Stimulated activated CD4-positive, alpha-beta T cell treated with anti-CD3 and anti-CD28 coated beads, Interleukin-12 subunit alpha, Interleukin-12 subunit beta, amount 100 ng/mL, for 48 hours (primary cell): ENCODE data around the gene PIGC.
A peak's percentile ranks its signal among the peaks of the same experiment; 100 is the strongest.

Experiments
- DNase-seq, 3 donors: peaks; one replicate each; pipeline ENCODE4 v3.0.0-alpha.2; 2020; ENCODE audit warnings: low read depth in 2 of 3, low spot score in 1 of 3

The PIGC gene

GRCh38 chr1:172431204-172431603 lies 12.7 kb downstream of the PIGC start:
- DNase-seq, result no peak

GRCh38 chr1:172430128-172430454 lies 13.8 kb downstream of the PIGC start:
- no peak for DNase-seq

DNA sequence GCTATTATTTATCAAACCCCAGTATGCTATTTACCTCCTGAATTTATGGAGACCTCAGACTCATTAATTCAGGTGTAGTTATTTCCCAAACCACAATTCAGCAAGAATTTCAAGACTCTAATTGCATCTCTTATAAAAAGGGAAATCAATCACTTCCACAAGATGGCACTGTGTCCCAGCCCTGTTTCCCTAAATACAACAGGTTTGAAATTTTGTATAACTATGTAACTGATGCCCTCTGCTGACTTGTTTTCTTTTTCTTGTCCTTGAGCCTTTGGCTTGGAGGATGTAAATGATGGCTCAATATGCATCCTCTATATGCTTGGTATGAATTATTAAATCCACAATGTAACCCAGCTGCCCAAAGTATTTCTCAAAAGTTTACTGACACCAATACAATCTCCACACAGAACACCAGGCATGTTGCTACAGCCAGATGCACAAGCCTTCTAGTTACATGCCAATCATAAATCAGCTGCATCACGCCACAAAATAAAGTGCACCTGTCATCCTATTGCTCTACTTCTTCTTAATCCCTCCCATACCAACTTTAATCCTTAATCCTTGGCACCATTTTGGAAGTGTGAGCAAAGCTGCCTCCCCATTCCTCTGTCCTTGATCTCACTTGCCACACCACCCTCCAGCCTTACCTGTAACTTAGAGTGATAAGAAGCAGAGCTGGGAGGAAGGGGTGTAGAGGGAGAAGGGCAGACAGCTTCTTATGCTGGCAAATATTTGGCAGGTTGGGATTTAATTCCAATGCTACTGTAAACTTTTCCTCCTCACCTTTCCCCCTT lies 14.3 kb downstream of the PIGC start:
- peak in 2 of 3 donors; percentile 25 to 43 for DNase-seq

GRCh38 chr1:172427191-172427590 lies 16.7 kb downstream of the PIGC start:
- DNase-seq, result no peak

DNA sequence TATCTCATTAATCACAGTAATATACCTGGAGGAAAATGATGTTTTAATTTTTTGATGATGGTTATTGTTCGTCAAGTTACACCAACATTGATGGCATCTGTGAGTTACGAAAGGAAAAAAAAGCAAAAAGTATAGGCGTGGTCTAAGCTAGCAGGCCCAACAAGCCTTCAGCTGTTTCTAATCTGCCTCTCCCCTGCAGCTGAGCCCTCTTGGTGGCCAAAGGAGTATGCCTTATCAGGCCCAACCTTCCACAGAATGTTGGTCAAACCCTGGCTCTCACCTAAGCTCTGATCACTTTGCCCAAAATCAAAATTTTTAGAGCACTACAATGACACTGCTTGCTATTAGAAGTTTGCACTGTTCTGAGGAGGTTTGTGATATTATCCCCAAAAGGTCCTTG lies 18.5 kb downstream of the PIGC start:
- DNase-seq, result no peak

DNA sequence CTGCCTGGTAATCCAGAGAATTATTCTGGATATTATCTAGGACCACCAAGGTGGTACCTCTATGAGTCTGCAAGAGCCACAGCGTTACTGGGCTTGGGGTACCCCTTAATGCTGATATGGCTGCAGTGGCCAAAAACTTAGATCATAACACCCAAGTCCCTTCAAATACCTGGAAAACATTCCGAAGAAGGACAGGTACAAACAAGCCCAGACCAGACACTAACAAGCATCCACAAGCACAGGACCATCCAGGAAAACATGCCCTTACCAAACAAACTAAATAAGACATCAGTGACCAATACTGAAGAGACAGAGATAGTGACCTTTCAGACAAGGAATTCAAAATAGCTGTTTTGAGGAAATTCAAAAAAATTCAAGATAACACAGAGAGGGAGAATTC lies 20.5 kb downstream of the PIGC start:
- DNase-seq, result no peak

GRCh38 chr1:172421974-172422604 lies 21.8 kb downstream of the PIGC start:
- DNase-seq, result no peak

GRCh38 chr1:172420385-172420784 lies 23.5 kb downstream of the PIGC start, which contains the start of gene C1orf105:
C1orf105 (plus strand) TSS chr1:172420685; CDS start chr1:172420886, 201 bp downstream.
- no peak for DNase-seq

DNA sequence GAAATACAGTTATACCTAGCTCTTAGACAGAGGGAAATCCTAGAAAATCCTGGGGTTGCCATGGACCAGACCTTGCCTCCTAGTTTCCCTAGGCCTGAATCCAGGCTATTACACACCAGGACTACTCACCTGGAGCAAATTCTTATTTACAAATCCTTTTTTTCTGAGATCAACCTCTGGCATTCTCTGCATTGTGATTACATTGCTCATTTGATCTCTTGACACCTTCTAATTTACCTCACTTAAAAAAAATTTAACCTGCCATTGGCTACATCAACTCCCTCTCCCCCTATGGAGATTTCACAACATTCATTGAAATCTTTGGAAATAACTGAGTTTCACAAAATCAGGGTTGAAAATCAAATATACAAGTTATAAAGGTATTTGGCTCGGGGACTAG lies 26.3 kb downstream of the PIGC start:
- no peak for DNase-seq

DNA sequence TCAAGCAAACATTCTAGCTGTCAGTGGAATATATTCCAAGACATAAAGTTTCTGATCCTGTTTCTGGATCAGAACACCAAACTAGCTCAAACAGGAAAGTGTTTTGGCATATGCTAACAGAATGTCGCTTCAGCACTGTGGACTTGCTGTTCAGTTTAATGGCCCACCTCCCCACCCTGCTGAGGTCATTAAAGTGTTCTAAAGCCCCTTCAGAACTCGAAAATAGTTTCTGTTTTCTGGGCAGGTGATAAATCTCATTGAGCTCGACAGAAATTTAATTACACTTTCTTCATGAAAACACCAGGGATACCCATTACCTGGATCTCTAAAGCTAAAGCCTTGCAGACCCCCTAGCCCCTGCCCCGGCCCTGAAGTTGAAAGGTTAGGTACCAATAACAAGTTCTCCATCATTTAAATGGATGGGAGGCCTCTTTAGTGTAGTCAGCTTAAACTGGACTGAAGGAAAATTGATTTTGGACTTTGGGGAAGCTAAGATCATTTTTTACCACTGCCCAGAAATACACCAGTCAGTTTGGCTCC lies 27.3 kb downstream of the PIGC start:
- no peak for DNase-seq

- DNase-seq, result no peak
Observed at GRCh38 chr1:172414331-172414730, 29.5 kb downstream of the PIGC start.

GRCh38 chr1:172411791-172412338 lies 32.0 kb downstream of the PIGC start:
- no peak for DNase-seq

GRCh38 chr1:172410027-172410426 lies 33.8 kb downstream of the PIGC start:
- DNase-seq, result no peak

DNA sequence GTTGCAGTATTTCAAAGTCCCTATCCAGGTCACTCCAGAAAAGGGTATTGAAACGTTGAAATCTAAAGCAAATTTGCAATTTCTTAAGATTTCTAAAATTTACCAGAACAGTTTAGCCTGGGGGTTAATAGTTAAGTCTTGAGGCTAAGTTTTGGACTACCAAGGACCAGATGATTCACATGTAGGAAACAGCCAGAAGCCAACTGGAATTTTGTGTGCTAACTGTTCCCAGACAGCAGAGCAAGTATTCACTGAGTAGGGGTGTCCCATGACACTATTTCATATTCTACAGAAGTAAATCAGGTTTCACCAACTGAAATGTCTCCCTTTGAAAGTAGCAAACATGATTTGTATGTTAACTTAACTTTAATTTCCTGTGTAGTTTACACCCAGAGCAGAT lies 34.9 kb downstream of the PIGC start:
- no peak for DNase-seq

GRCh38 chr1:172406968-172407367 lies 36.9 kb downstream of the PIGC start:
- no peak for DNase-seq

- no peak for DNase-seq
Observed at GRCh38 chr1:172405912-172406311, 38.0 kb downstream of the PIGC start.

- no peak for DNase-seq
Observed at GRCh38 chr1:172404121-172404520, 39.7 kb downstream of the PIGC start.

DNA sequence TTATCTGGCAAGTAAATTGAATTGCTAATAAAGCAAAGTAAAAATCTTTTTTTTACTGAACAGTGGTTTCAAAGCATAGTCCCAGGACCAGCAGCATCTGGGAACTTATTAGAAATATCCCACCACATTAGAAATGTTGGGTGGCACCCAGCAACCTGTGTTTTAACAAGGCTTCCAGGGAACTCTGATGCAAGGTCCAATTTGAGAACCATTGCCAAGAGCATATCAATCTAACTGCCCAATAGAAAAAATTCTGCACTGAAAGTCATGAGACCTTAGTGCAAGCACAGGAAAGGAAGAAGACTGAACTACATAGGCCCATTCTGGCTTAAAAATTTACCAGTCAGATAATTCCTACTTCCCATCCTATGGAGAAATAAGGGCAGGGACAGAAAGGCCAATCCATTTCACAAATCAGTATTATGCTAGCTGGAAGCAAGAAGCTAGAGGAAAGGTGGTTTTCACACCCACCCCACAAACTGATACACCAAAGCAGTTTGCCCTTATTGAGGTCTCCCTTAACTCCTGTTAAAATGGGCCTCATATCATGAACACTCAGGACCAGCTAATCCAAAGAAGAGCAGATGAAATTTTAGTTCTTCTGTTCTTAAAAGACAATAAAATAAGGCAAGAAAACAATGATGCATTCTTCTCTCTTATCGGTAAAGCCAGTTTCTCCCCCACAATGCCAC lies 40.8 kb downstream of the PIGC start:
- no peak for DNase-seq

GRCh38 chr1:172401892-172402291 lies 42.0 kb downstream of the PIGC start:
- DNase-seq, result no peak

GRCh38 chr1:172401477-172401876 lies 42.4 kb downstream of the PIGC start:
- no peak for DNase-seq

- no peak for DNase-seq
Observed at GRCh38 chr1:172400722-172401105, 43.2 kb downstream of the PIGC start.
